K562 (cell line): ENCODE data around the gene HOXC10. TPM values are rescaled to one million over a fixed set of nuclear protein-coding genes. Genes with fewer than 3 reads are reported as not detected.

Experiments used
- ATAC-seq: fragments of 200-7000 bp; cut with Tn5 transposase; 3 replicates; pipeline ENCODE4 v1.9.1; 2020; ENCODE audit warnings: moderate library complexity
- BruUV-seq: library from RNA; stranded (reverse); fragments of 400-500 nt; replicated peaks from 2 replicates; lab custom pipeline; 2021; lab: Mats Ljungman, UMichigan
- CTCF ChIA-PET: fragments of 300-600 bp; formaldehyde crosslinking; extraction: SDS; loops from one replicate; lab custom pipeline; 2021; ENCODE audit warnings: low intra/inter-chr PET ratio; lab: Yijun Ruan, JAX
- POLR2A ChIA-PET: fragments of 300-600, 350-650 bp; sonication (Branson Sonifier 250); formaldehyde crosslinking; extraction: SDS; loops from one replicate; lab custom pipeline; 2021; ENCODE audit warnings: antibody characterized with exemption, inconsistent platforms; lab: Yijun Ruan, JAX
- DNase-seq, 4 experiments: peaks; one replicate each; pipeline versions ENCODE4 v3.0.0 to v3.0.0-alpha.2; 2011 to 2018; ENCODE audit warnings: low spot score in 3 of 4, mixed read lengths in 3 of 4; ENCODE audit errors: extremely low read depth in 1 of 4
- FAIRE-seq: peaks from 2 replicates; lab custom pipeline; 2011; peaks lifted over from hg19 to GRCh38; lab: Jason Lieb, UNC
- H2AFZ ChIP-seq: 2 replicates; pipeline ENCODE4 v1.6.0; 2011; ENCODE audit warnings: low read depth, low read length, control low read depth, inconsistent platforms
- H3K27ac ChIP-seq: fragments of 200-600 bp; 3 replicates; pipeline ENCODE4 v1.8.0; 2011; ENCODE audit warnings: low read depth, mild to moderate bottlenecking, control low read depth, inconsistent platforms, low read length, moderate library complexity, mixed read lengths; ENCODE audit errors: extremely low read depth
- H3K27me3 ChIP-seq, 2 experiments: fragments of 300-600 bp in 1 of 2; 2 replicates in 1 of 2; 3 replicates in 1 of 2; pipeline versions ENCODE4 v1.6.0 to v1.8.0; 2011; ENCODE audit warnings: inconsistent platforms in 2 of 2, low read length in 2 of 2, mild to moderate bottlenecking in 1 of 2, mixed read lengths in 1 of 2, moderate library complexity in 1 of 2; ENCODE audit not compliant: control insufficient read depth in 2 of 2, insufficient read depth in 2 of 2
- H3K36me3 ChIP-seq: fragments of 300-600 bp; 3 replicates; pipeline ENCODE4 v1.8.0; 2011; ENCODE audit warnings: mild to moderate bottlenecking, low read length, inconsistent platforms; ENCODE audit not compliant: control insufficient read depth, insufficient read depth
- H3K4me1 ChIP-seq, 2 experiments: fragments of 200-600 bp in 1 of 2; replicated peaks in 1 of 2; 2 replicates in 1 of 2; 3 replicates in 1 of 2; pipeline versions ENCODE4 v1.5.1 to v1.8.0; 2011; ENCODE audit warnings: inconsistent platforms in 2 of 2, low read length in 2 of 2, mild to moderate bottlenecking in 1 of 2, mixed read lengths in 1 of 2, moderate library complexity in 1 of 2; ENCODE audit not compliant: control insufficient read depth in 2 of 2, insufficient read depth in 2 of 2
- H3K4me2 ChIP-seq: 2 replicates; pipeline ENCODE4 v1.6.1; 2011; ENCODE audit warnings: low read length, control low read depth, inconsistent platforms, mixed read lengths; ENCODE audit not compliant: insufficient read depth
- H3K4me3 ChIP-seq: fragments of 200-600 bp; sonication (generic), shearing (Covaris generic); 2 replicates; pipeline ENCODE4 v1.5.1; 2016; ENCODE audit warnings: control low read depth, inconsistent platforms
- H3K79me2 ChIP-seq: fragments of 200-600 bp; 3 replicates; pipeline ENCODE4 v1.8.0; 2011; ENCODE audit warnings: low read length, inconsistent platforms; ENCODE audit not compliant: control insufficient read depth, insufficient read depth
- H3K9ac ChIP-seq, 2 experiments: 2 replicates each; pipeline versions ENCODE4 v1.6.0 to v1.6.1; 2011; ENCODE audit warnings: low read depth in 2 of 2, low read length in 2 of 2, control low read depth in 1 of 2, inconsistent platforms in 1 of 2, mild to moderate bottlenecking in 1 of 2, mixed read lengths in 1 of 2; ENCODE audit not compliant: insufficient read depth in 1 of 2
- H3K9me1 ChIP-seq: one replicate; pipeline ENCODE4 v1.6.0; 2011; ENCODE audit warnings: inconsistent platforms, mild to moderate bottlenecking, low read length, moderate library complexity; ENCODE audit not compliant: control insufficient read depth, insufficient read depth
- H3K9me3 ChIP-seq: replicated peaks from 2 replicates; pipeline ENCODE4 v1.5.1; 2011; ENCODE audit warnings: low read depth, low read length, inconsistent platforms; ENCODE audit not compliant: control insufficient read depth, insufficient read depth
- H4K20me1 ChIP-seq: replicated peaks from 2 replicates; pipeline ENCODE4 v1.6.1; 2011; ENCODE audit warnings: low read length, inconsistent platforms, mixed read lengths; ENCODE audit not compliant: control insufficient read depth, insufficient read depth
- BMI1 ChIP-seq: fragments of 150-350 bp; IDR thresholded peaks from 2 replicates; pipeline ENCODE4 v1.6.1; 2014; ENCODE audit warnings: low read length
- CBX5 ChIP-seq: IDR thresholded peaks from 2 replicates; pipeline ENCODE4 v1.6.1; 2014; ENCODE audit warnings: low read depth, borderline replicate concordance
- CEBPB ChIP-seq: fragments of 450-650 bp; IDR thresholded peaks from 2 replicates; pipeline ENCODE4 v1.6.1; 2016; ENCODE audit warnings: missing genetic modification characterization, missing compliant biosample characterization
- ESRRB ChIP-seq: fragments of 250-450 bp; sonication (Bioruptor Pico); IDR thresholded peaks from 2 replicates; pipeline ENCODE4 v1.5.0; 2020; ENCODE audit warnings: mild to moderate bottlenecking, moderate library complexity, borderline replicate concordance
- KHSRP ChIP-seq: fragments of 450-650 bp; IDR thresholded peaks from 2 replicates; pipeline ENCODE4 v1.6.1; 2017
- POLR2H ChIP-seq: IDR thresholded peaks from 2 replicates; pipeline ENCODE4 v1.6.1; 2016; ENCODE audit warnings: missing genetic modification characterization, low read depth, mild to moderate bottlenecking, control low read depth, missing compliant biosample characterization, moderate library complexity
- ZNF431 ChIP-seq: sonication (generic); formaldehyde crosslinking; IDR thresholded peaks from 2 replicates; pipeline ENCODE4 v1.8.0; 2022; ENCODE audit warnings: mild to moderate bottlenecking, missing genetic modification reagents
- WGBS: fragments of 100-300 bp; shearing (Covaris generic); methylation state at CpG from one replicate; pipeline ENCODE4 v1.1.6; 2016; ENCODE audit warnings: low coverage, mixed read lengths; ENCODE audit not compliant: insufficient coverage; ENCODE audit errors: missing lambda C conversion rate; 5-methylcytosine and 5-hydroxymethylcytosine counted together
- in situ Hi-C: fragments of 300-500 bp; cut with MboI; formaldehyde crosslinking; loops from 4 replicates; pipeline ENCODE4 v1.15.0; 2018; ENCODE audit warnings: inconsistent platforms, mixed read lengths
- intact Hi-C: fragments of 100-400 bp; cut with micrococcal nuclease; formaldehyde crosslinking; loops from 2 replicates; pipeline ENCODE4 v1.14.2; 2022
- polyA plus RNA-seq, 8 experiments: library from polyadenylated mRNA; depleted of rRNA in 4 of 8; stranded (reverse) in 5 of 8; unstranded in 3 of 8; fragments of >200 nt; fragmentation: Nextera tagmentation in 2 of 8; fragmentation: Illumina TruSeq in 1 of 8; extraction: Ambion mirVana in 2 of 8; extraction: Trizol in 1 of 8; gene quantifications; 2 replicates each; pipeline versions ENCODE4 v1.2.1 to v1.2.3, GENCODE V29; 2011 to 2014; ENCODE audit warnings: inconsistent platforms in 1 of 8, missing spikeins in 1 of 8
- total RNA-seq, 7 experiments: library from RNA; depleted of rRNA in 6 of 7; stranded (reverse); fragments of >200 nt in 6 of 7; fragmentation: Illumina TruSeq in 2 of 7; extraction: Trizol in 2 of 7; gene quantifications; 2 replicates each; pipeline versions ENCODE4 v1.2.1 to v1.2.3, GENCODE V29; 2011 to 2021; ENCODE audit warnings: low replicate concordance in 1 of 7
- TF ChIP-seq, protein P1 (sequence below): fragments of 450-650 bp; IDR thresholded peaks from 2 replicates; pipeline ENCODE4 v1.6.1; 2016; ENCODE audit warnings: mild to moderate bottlenecking, moderate library complexity
- TF ChIP-seq, protein P2 (sequence below): fragments of 250-450 bp; sonication (Bioruptor Pico); IDR thresholded peaks from 2 replicates; pipeline ENCODE4 v1.5.0; 2021; ENCODE audit warnings: mild to moderate bottlenecking, moderate library complexity

HOXC10 gene
- total and polyA plus RNA-seq, 9 of the 15 experiments (the other 6 are each of a cell fraction or from before 2014, with no cell fraction given): 0.13 to 0.77 (median 0.35) TPM; not detected in 2

DNA sequence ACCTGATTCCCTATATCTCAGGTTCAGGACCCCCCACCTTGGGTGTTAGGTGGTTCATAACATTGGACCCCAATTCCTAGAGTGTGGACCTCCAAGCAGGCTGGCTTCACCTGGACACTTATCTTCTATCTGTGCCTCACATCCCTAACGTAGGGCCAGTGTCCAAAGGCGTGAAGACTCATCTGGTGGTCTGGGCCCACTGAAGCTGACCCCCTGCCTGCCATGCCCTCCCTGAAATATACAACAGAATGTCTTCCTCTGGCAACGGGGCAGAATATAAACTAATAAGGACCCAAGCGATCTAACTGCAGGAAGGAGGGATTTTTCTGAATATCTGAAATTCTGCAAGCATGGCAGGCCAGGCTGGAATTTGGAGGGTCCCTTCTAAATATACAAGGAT is 40.7 kb upstream of the HOXC10 start:
- no peak for DNase-seq
- Histone ChIP-seq H4K20me1 (no peaks in the 10 kb centered on the region), H2AFZ (no peak overlapping the region), H3K9me1 (no peaks in the 10 kb centered on the region), H3K27ac (no peak overlapping the region), H3K79me2 (no peaks in the 10 kb centered on the region), H3K4me3 (no peak overlapping the region), H3K9ac (no peak overlapping the region), H3K4me2 (no peak overlapping the region), H3K36me3 (no peaks in the 10 kb centered on the region), H3K27me3 (peaks cover 21 to 42% of the 10 kb centered on the region in 2 experiments), H3K9me3 (no peaks in the 10 kb centered on the region), H3K4me1 (peaks cover 9 to 24% of the 10 kb centered on the region in 2 experiments; a peak in 4 of 5 replicates)
- BruUV-seq: no TSS peak
- CTCF ChIA-PET: no interaction called here
- in situ Hi-C loops (no loop called here), intact Hi-C loops (no loop called here)
- 9% methylated on average over 4 of the region's 4 CpGs for WGBS
- POLR2A ChIA-PET: no interaction called here
- no peak for ATAC-seq
- FAIRE-seq: no peak
- TF ChIP-seq, protein P1, sequence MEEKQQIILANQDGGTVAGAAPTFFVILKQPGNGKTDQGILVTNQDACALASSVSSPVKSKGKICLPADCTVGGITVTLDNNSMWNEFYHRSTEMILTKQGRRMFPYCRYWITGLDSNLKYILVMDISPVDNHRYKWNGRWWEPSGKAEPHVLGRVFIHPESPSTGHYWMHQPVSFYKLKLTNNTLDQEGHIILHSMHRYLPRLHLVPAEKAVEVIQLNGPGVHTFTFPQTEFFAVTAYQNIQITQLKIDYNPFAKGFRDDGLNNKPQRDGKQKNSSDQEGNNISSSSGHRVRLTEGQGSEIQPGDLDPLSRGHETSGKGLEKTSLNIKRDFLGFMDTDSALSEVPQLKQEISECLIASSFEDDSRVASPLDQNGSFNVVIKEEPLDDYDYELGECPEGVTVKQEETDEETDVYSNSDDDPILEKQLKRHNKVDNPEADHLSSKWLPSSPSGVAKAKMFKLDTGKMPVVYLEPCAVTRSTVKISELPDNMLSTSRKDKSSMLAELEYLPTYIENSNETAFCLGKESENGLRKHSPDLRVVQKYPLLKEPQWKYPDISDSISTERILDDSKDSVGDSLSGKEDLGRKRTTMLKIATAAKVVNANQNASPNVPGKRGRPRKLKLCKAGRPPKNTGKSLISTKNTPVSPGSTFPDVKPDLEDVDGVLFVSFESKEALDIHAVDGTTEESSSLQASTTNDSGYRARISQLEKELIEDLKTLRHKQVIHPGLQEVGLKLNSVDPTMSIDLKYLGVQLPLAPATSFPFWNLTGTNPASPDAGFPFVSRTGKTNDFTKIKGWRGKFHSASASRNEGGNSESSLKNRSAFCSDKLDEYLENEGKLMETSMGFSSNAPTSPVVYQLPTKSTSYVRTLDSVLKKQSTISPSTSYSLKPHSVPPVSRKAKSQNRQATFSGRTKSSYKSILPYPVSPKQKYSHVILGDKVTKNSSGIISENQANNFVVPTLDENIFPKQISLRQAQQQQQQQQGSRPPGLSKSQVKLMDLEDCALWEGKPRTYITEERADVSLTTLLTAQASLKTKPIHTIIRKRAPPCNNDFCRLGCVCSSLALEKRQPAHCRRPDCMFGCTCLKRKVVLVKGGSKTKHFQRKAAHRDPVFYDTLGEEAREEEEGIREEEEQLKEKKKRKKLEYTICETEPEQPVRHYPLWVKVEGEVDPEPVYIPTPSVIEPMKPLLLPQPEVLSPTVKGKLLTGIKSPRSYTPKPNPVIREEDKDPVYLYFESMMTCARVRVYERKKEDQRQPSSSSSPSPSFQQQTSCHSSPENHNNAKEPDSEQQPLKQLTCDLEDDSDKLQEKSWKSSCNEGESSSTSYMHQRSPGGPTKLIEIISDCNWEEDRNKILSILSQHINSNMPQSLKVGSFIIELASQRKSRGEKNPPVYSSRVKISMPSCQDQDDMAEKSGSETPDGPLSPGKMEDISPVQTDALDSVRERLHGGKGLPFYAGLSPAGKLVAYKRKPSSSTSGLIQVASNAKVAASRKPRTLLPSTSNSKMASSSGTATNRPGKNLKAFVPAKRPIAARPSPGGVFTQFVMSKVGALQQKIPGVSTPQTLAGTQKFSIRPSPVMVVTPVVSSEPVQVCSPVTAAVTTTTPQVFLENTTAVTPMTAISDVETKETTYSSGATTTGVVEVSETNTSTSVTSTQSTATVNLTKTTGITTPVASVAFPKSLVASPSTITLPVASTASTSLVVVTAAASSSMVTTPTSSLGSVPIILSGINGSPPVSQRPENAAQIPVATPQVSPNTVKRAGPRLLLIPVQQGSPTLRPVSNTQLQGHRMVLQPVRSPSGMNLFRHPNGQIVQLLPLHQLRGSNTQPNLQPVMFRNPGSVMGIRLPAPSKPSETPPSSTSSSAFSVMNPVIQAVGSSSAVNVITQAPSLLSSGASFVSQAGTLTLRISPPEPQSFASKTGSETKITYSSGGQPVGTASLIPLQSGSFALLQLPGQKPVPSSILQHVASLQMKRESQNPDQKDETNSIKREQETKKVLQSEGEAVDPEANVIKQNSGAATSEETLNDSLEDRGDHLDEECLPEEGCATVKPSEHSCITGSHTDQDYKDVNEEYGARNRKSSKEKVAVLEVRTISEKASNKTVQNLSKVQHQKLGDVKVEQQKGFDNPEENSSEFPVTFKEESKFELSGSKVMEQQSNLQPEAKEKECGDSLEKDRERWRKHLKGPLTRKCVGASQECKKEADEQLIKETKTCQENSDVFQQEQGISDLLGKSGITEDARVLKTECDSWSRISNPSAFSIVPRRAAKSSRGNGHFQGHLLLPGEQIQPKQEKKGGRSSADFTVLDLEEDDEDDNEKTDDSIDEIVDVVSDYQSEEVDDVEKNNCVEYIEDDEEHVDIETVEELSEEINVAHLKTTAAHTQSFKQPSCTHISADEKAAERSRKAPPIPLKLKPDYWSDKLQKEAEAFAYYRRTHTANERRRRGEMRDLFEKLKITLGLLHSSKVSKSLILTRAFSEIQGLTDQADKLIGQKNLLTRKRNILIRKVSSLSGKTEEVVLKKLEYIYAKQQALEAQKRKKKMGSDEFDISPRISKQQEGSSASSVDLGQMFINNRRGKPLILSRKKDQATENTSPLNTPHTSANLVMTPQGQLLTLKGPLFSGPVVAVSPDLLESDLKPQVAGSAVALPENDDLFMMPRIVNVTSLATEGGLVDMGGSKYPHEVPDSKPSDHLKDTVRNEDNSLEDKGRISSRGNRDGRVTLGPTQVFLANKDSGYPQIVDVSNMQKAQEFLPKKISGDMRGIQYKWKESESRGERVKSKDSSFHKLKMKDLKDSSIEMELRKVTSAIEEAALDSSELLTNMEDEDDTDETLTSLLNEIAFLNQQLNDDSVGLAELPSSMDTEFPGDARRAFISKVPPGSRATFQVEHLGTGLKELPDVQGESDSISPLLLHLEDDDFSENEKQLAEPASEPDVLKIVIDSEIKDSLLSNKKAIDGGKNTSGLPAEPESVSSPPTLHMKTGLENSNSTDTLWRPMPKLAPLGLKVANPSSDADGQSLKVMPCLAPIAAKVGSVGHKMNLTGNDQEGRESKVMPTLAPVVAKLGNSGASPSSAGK: no peak
- TF ChIP-seq KHSRP: no peak
- TF ChIP-seq, protein P2, sequence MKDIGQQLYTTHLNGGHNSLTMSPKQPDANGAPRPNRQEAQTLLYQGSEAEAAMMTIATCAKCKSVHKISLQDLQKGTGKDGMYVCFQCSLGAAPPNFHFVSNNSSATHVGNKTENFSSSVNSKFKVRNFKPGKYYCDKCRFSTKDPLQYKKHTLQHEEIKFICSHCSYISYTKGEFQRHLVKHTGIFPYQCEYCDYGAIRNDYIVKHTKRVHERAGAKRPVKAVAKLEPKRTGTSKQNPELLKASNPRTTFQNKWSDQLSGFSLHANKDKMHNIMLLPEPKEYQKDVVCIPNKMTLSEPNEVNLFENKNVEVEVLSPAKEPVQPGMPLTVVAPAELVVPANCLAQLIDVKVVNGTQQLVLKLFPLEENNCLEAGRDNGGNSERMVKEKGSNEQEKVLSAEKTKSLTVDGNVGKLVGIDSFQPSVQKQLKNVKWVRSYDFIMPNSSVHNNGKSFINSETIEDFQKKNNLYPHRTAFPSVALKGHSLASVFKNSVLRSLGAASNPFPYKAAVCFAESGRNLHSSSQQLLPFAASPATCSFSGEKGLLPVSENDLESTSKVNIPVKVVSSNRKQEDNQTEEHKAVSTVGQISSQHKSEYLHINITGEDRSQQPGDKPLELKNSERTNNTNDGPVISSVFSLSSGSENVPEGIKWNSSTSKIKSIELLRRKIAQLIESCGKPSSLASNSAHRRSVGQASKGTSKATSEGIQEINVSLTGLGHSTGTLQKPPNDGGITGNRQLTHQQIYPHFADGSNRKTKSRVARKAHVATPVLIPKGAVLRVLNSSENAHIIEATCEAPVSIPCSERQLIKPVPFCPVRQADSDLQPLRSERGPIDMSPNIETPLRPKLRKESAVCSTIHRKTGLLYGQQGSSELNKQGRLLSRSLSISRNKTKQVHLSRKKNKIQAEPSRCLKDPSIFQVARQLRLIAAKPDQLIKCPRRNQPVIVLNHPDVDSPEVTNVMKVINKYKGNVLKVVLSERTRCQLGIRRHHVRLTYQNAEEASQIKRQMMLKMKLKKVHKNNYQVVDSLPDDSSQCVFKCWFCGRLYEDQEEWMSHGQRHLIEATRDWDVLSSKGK: no peak
- no peak for TF ChIP-seq CEBPB
- TF ChIP-seq ESRRB (CRISPR knock-in tag): no peak
- no peak for TF ChIP-seq CBX5
- TF ChIP-seq POLR2H (tag): no peak
- TF ChIP-seq ZNF431: no peak
- no peak for TF ChIP-seq BMI1
